Measurements from ENCODE around the gene AGXT2. TPM values are rescaled to one million over a fixed set of nuclear protein-coding genes. Genes with fewer than 3 reads are reported as not detected.

AGXT2 gene
- total and polyA plus RNA-seq, 2 donors (not counting 3 experiments of a cell fraction or from before 2014, with no cell fraction given): not detected

GRCh38 chr5:35012796-35013195 is 35.0 kb downstream of the AGXT2 start:
- CTCF ChIA-PET: interaction anchor here (2.2 kb wide), 1 partner anchor 10 kb away, joined by 8 read pairs; no protein-coding TSS in a partner anchor
- intact Hi-C loops (cut with micrococcal nuclease): no loop called here
- no peaks in the 10 kb centered on the region for H3K9me1 ChIP-seq (replicated peaks; ENCODE audit: control insufficient read depth, extremely low read depth, insufficient read depth, low read length)
- H3K9me3 ChIP-seq (replicated peaks; ENCODE audit: control insufficient read depth, insufficient read depth, low read length): no peaks in the 10 kb centered on the region
- H3K4me2 ChIP-seq (ENCODE audit: insufficient read depth, low read length): no peak overlapping the region
- no peaks in the 10 kb centered on the region for H3K4me1 ChIP-seq (ENCODE audit: control insufficient read depth, extremely low read depth, insufficient read depth, low read length)
- TF ChIP-seq FOS (IDR thresholded peaks at IDR 0.05; ENCODE audit: borderline replicate concordance, insufficient read depth, low read length) (no peak), POLR2AphosphoS5 (IDR thresholded peaks at IDR 0.05; ENCODE audit: insufficient read depth, low read depth, low read length) (no peak), POLR2A (IDR thresholded peaks at IDR 0.05; ENCODE audit: low read depth, low read length) (no peak), CTCF (IDR thresholded peaks at IDR 0.05; ENCODE audit: extremely low read depth in 1 of 2, insufficient read depth in 1 of 2, low read depth in 1 of 2, low read length in 2 of 2) (no peak), GATA2 (IDR thresholded peaks at IDR 0.05; ENCODE audit: insufficient read depth, insufficient read length, low read depth, low read length) (no peak), EZH2 (IDR thresholded peaks at IDR 0.05; ENCODE audit: borderline replicate concordance, low read depth, low read length, severe bottlenecking) (no peak), JUN (IDR thresholded peaks at IDR 0.05; ENCODE audit: borderline replicate concordance, insufficient read depth, insufficient read length, low read depth) (no peak), MAX (IDR thresholded peaks at IDR 0.05; ENCODE audit: insufficient read depth, insufficient read length) (no peak), MYC (IDR thresholded peaks at IDR 0.05; ENCODE audit: low read depth, low read length) (no peak)
- peaks cover 0 to 2% of the 10 kb centered on the region in 2 experiments for H3K27me3 ChIP-seq (ENCODE audit: control insufficient read depth in 2 of 2, insufficient read depth in 2 of 2, low read length in 2 of 2)
- H2AFZ ChIP-seq (ENCODE audit: low read depth, low read length): no peak overlapping the region
- POLR2A ChIA-PET: no interaction called here
- no TSS peak for BruUV-seq (replicated peaks)
- H3K79me2 ChIP-seq (ENCODE audit: control insufficient read depth, insufficient read depth, low read length): no peaks in the 10 kb centered on the region
- no peaks in the 10 kb centered on the region for H4K20me1 ChIP-seq (replicated peaks; ENCODE audit: control insufficient read depth, extremely low read depth, insufficient read depth, low read length)
- dilution Hi-C loops (cut with MboI; ENCODE audit: extremely low pct_ligation_motif_present, low sequenced_read_pairs): no loop called here
- H3K27ac ChIP-seq (ENCODE audit: insufficient read depth, low read depth, low read length): no peak overlapping the region
- no peak for DNase-seq (ENCODE audit: low read depth, low spot score)
- FAIRE-seq: no peak
- no peak overlapping the region for H3K9ac ChIP-seq (replicated peaks; ENCODE audit: extremely low read depth, insufficient read depth, low read length)
- H3K4me3 ChIP-seq (replicated peaks in 1 of 3; ENCODE audit: insufficient read depth in 1 of 3, low read depth in 1 of 3, low read length in 3 of 3): no peak overlapping the region
- H3K36me3 ChIP-seq (ENCODE audit: control insufficient read depth in 2 of 2, extremely low read depth in 1 of 2, insufficient read depth in 2 of 2, low read length in 2 of 2): no peaks in the 10 kb centered on the region

All from endothelial cell of umbilical vein (primary cell).